Brain microvascular endothelial cell (primary cell): Measurements from ENCODE around the gene C16orf95.

Experiments used
- DNase-seq: peaks from one replicate; pipeline ENCODE4 v3.0.0-alpha.2; 2020
- H3K27ac ChIP-seq: fragments of 250-450 bp; sonication (Bioruptor Pico); 2 replicates; pipeline ENCODE4 v1.5.1; 2020; ENCODE audit warnings: mild to moderate bottlenecking, moderate library complexity
- H3K27me3 ChIP-seq: fragments of 250-450 bp; sonication (Bioruptor Pico); replicated peaks from 2 replicates; pipeline ENCODE4 v1.5.1; 2020; ENCODE audit warnings: mild to moderate bottlenecking
- H3K36me3 ChIP-seq: fragments of 250-450 bp; sonication (Bioruptor Pico); replicated peaks from 2 replicates; pipeline ENCODE4 v1.5.1; 2020; ENCODE audit warnings: mild to moderate bottlenecking
- H3K4me3 ChIP-seq: 2 replicates; pipeline ENCODE4 v1.5.1; 2011; ENCODE audit warnings: low read depth, mild to moderate bottlenecking, control low read depth, low read length, moderate library complexity
- CTCF ChIP-seq: IDR thresholded peaks from 2 replicates; pipeline ENCODE4 v1.5.1; 2011; ENCODE audit warnings: low read depth, mild to moderate bottlenecking, moderate library complexity, low read length, control low read depth, inconsistent platforms; ENCODE audit errors: missing control alignments
- in situ Hi-C: cut with HindIII; loops from 2 replicates; pipeline ENCODE4 v1.10.0; 2017; ENCODE audit warnings: low sequenced_read_pairs, low pct_ligation_motif_present

Gene C16orf95

GRCh38 chr16:87304951-87305350 is 12.2 kb downstream of the C16orf95 start:
- Histone ChIP-seq H3K27ac (no peak overlapping the region), H3K36me3 (no peaks in the 10 kb centered on the region), H3K27me3 (no peaks in the 10 kb centered on the region), H3K4me3 (no peak overlapping the region)
- no peak for TF ChIP-seq CTCF
- in situ Hi-C loops, result no loop called here
- DNase-seq, result no peak

GRCh38 chr16:87303962-87304521 is 13.2 kb downstream of the C16orf95 start:
- Histone ChIP-seq H3K36me3 (no peaks in the 10 kb centered on the region), H3K27ac (no peak overlapping the region), H3K4me3 (no peak overlapping the region), H3K27me3 (no peaks in the 10 kb centered on the region)
- DNase-seq, result no peak
- in situ Hi-C loops, result no loop called here
- no peak for TF ChIP-seq CTCF

- in situ Hi-C loops, result no loop called here
- H3K4me3 ChIP-seq, result no peak overlapping the region
- no peak for TF ChIP-seq CTCF
- no peaks in the 10 kb centered on the region for H3K27me3 ChIP-seq
- DNase-seq, result peak; percentile 31
- no peak overlapping the region for H3K27ac ChIP-seq
- H3K36me3 ChIP-seq, result no peaks in the 10 kb centered on the region
Measured at GRCh38 chr16:87303431-87303930, 13.7 kb downstream of the C16orf95 start.

GRCh38 chr16:87298857-87299465 is 18.2 kb downstream of the C16orf95 start:
- Histone ChIP-seq H3K4me3 (no peak overlapping the region), H3K36me3 (no peaks in the 10 kb centered on the region), H3K27me3 (no peaks in the 10 kb centered on the region), H3K27ac (no peak overlapping the region)
- no peak for TF ChIP-seq CTCF
- DNase-seq, result no peak
- in situ Hi-C loops, result loop anchor here (25.0 kb wide), 1 partner anchor 737 kb away; the partner anchor contains the start of genes FOXC2 and MTHFSD

- no peak overlapping the region for H3K4me3 ChIP-seq
- in situ Hi-C loops, result loop anchor here (25.0 kb wide), 1 partner anchor 736 kb away; the partner anchor contains the start of genes FOXC2 and MTHFSD
- DNase-seq, result no peak
- H3K27me3 ChIP-seq, result no peaks in the 10 kb centered on the region
- no peaks in the 10 kb centered on the region for H3K36me3 ChIP-seq
- no peak overlapping the region for H3K27ac ChIP-seq
- peak; percentile 80 for TF ChIP-seq CTCF
Measured at GRCh38 chr16:87297918-87298631, 19.1 kb downstream of the C16orf95 start.
